Esophagus mucosa (tissue), 1 donor: Measurements from ENCODE around the gene CPT1B. TPM values are rescaled to one million over a fixed set of nuclear protein-coding genes. Genes with fewer than 3 reads are reported as not detected.
"Not testable (repeated sequence)": the region's sequence is repeated elsewhere in the genome, so short reads cannot be mapped to it uniquely, and the experiment has no call there.

Experiments
- ATAC-seq: fragments of 200-7000 bp; cut with Tn5 transposase; one replicate; pipeline ENCODE4 v1.9.1; 2020
- total RNA-seq: library from RNA; stranded (reverse); gene quantifications from one replicate; pipeline ENCODE4 v1.2.4, GENCODE V29; 2023
- donor health status: DM: yes; HTN: yes; CAD: no.

Gene CPT1B
- total RNA-seq, 1 donor from 2014 or later, result 12.1 TPM

- peak; percentile 0 for ATAC-seq
Measured at GRCh38 chr22:50526834-50527801, 51.1 kb downstream of the CPT1B start.

DNA sequence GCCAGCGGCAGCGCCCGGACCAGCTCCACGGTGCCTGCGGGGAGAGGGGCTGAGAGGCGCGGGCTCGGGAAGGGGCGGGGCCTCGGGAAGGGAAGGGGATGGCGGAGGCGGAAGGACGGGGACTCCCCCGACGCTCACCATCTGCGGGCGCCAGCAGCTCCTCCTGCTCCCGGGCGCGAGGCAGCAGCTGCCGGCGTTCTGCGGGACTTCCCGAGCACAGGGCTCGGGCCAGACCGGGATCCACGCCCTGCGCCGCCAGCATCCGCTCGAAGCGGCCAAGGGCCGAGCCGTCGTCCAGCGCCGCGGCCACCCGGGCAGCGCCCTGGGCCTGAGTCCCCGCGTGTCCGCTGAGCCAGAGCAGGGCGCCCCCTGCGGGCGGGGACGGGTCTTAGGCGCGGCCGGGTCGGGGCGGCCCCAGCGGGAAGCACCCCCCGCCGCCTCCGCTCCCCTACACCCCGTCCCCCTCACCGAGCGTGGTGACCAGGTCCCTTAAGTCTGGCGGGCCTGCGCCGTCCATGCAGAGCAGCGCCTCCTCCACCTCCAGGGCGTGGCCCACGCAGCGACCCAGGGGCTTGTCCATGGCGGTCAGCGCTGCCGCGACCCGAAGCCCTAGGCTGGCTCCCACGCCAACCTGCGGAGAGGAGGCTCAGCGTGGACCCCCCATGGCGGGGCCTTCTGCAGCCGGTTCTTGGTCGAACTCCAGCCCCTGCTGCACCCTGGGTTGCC is 52.0 kb downstream of the CPT1B start:
- peak; percentile 36 for ATAC-seq

- ATAC-seq, result no peak
Measured at GRCh38 chr22:50525858-50526107, 52.4 kb downstream of the CPT1B start.

- peak; percentile 60 for ATAC-seq
Measured at GRCh38 chr22:50525104-50525857, 52.9 kb downstream of the CPT1B start, which contains the start of gene SCO2. TSS of gene SCO2 (minus strand) at chr22:50525598. CDS start at chr22:50524411, 1,187 bp downstream.

- peak; percentile 1 for ATAC-seq
Measured at GRCh38 chr22:50524676-50525103, 53.5 kb downstream of the CPT1B start.

GRCh38 chr22:50523806-50524675 is 54.2 kb downstream of the CPT1B start:
- ATAC-seq, result peak; percentile 17

DNA sequence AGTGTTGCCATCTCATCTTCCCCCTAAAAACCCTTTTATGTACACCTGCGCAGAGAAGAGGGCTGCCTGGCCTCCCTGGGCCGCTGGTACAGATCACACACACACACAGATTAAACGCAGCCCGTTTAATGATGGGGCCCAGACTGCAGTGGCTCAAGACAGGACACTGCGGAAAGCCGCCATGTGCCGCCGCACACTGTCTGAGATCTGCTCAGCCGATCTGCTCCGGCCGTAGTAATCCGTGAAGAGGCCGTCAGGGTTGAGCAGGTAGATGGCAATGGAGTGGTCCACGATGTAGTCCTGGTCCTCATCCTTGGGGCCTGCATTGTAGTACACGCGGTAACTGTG is 54.8 kb downstream of the CPT1B start:
- no peak for ATAC-seq

GRCh38 chr22:50522806-50523438 is 55.3 kb downstream of the CPT1B start:
- no peak for ATAC-seq

GRCh38 chr22:50522208-50522805 is 55.9 kb downstream of the CPT1B start:
- ATAC-seq, result no peak

- ATAC-seq, result no peak
Measured at GRCh38 chr22:50521710-50522109, 56.5 kb downstream of the CPT1B start.

DNA sequence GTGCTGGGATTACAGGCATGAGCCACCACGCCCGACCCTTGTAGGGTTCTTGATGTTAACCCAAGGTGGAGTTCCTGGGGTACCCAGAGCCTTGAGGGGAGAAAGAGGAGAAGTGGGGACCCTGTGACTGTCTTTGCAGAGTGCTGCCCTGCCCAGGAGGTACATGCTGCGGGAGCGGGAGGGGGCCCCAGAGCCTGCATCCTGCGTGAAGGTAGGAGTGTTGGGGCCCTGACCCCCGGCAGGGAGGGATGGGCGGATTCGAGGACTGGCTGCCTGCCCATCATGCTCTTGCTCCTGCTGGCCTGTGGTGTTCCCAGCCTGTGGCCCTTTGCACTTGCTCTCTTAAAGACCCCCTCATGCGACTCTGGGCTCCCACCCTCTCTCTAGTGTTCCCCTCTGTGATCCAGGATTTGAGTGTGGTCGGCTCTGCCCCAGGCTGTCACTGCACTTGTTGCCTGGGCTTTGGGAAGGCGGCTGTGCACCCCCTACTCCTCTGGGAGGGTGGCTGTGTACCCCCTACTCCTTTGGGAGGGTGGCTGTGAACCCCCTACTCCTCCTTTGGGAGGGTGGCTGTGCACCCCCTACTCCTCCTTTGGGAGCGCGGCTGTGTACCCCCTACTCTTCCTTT is 57.3 kb downstream of the CPT1B start:
- ATAC-seq, result no peak

DNA sequence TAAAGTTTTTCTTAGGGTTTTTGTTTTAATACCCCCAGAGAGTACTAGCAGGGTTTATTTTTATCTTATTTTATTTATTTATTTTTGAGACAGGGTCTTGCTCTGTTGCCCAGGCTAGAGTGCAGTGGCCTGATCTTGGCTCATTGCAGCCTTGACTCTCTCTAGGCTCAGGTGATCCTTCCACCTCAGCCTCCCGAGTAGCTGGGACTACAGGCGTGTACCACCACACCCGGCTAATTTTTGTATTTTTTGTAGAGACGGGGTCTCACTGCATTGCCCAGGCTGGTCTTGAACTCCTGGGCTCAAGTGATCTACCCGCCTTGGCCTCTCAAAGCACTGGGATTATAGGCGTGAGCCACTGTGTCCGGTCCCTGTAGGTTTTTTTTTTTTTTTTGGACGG is 58.0 kb downstream of the CPT1B start:
- ATAC-seq, result not testable (repeated sequence)

DNA sequence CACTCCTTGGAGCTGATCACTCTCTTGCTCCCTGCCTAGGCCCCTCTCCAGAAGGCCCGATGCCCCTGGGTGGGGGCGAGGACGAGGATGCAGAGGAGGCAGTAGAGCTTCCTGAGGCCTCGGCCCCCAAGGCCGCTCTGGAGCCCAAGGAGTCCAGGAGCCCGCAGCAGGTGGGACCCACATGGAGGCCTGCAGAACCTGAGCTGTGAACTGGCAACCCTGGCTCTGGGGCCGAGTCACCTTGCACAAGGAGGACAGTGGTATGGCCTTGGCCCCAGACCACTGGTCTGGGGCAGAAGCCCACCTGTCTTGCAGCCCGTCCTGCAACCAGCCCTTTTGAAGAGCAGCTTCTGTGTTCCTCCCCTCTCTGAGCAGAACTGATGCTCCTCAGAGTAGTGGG is 59.1 kb downstream of the CPT1B start:
- no peak for ATAC-seq

Other genes with a start within 250 kb of the CPT1B start
- gene PPP6R2, start 235.1 kb downstream of the CPT1B start, total RNA-seq, result 29.3 TPM
- gene SBF1, start 103.4 kb downstream of the CPT1B start, total RNA-seq, result 55.0 TPM
- gene ADM2, start 96.9 kb downstream of the CPT1B start, total RNA-seq, result 11.7 TPM
- not detected for gene MIOX, start 91.6 kb downstream of the CPT1B start, total RNA-seq
- gene LMF2, start 70.7 kb downstream of the CPT1B start, total RNA-seq, result 43.7 TPM
- gene NCAPH2, start 70.2 kb downstream of the CPT1B start, total RNA-seq, result 37.1 TPM
- 1.2 TPM for gene SCO2, start 52.8 kb downstream of the CPT1B start, total RNA-seq
- 86.0 TPM for gene TYMP, start 48.4 kb downstream of the CPT1B start, total RNA-seq
- 0.20 TPM for gene KLHDC7B, start 32.5 kb downstream of the CPT1B start, total RNA-seq
- not detected for gene SYCE3, start 15.5 kb downstream of the CPT1B start, total RNA-seq
- 31.4 TPM for gene CHKB, start 4.4 kb upstream of the CPT1B start, total RNA-seq
- 2.3 TPM for gene MAPK8IP2, start 22.4 kb upstream of the CPT1B start, total RNA-seq
- gene ARSA, start 49.7 kb upstream of the CPT1B start, total RNA-seq, result 30.1 TPM
- gene SHANK3, start 94.4 kb upstream of the CPT1B start, total RNA-seq, result 5.9 TPM
- 0.40 TPM for gene ACR, start 159.8 kb upstream of the CPT1B start, total RNA-seq
- 11.8 TPM for gene RABL2B, start 205.2 kb upstream of the CPT1B start, total RNA-seq